GM19035 (cell line): ENCODE data around the gene RAD54L2.
A peak's percentile ranks its signal among the peaks of the same experiment; 100 is the strongest.
"Not testable (repeated sequence)": the region's sequence is repeated elsewhere in the genome, so short reads cannot be mapped to it uniquely, and the experiment has no call there.

Experiments
- ATAC-seq: cut with Tn5 transposase; IDR thresholded peaks from one replicate; pipeline ENCODE4 v1.9.1; 2021; ENCODE audit not compliant: unreplicated experiment

The RAD54L2 gene

DNA sequence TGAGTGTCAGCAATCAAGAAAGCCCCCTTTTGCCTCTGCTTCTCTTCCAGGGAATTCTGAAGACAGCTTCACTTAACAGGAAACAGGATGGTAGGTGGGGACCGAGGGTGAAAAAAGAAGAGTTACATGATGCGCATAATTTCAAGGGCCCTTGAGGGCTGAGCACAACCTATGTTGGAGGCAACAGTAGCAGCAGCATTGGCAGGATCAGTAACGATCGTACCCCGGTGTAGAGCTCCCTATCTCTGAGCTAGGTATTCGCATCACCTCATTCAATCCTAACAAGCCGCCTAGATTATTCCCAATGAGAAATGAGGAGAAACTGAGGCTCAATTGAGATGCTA is 432 bp upstream of the RAD54L2 start:
- ATAC-seq: peak; percentile 18

GRCh38 chr3:51539291-51539941 is 897 bp downstream of the RAD54L2 start:
- ATAC-seq: no peak

GRCh38 chr3:51542596-51542995 is 4.1 kb downstream of the RAD54L2 start:
- ATAC-seq: not testable (repeated sequence)

DNA sequence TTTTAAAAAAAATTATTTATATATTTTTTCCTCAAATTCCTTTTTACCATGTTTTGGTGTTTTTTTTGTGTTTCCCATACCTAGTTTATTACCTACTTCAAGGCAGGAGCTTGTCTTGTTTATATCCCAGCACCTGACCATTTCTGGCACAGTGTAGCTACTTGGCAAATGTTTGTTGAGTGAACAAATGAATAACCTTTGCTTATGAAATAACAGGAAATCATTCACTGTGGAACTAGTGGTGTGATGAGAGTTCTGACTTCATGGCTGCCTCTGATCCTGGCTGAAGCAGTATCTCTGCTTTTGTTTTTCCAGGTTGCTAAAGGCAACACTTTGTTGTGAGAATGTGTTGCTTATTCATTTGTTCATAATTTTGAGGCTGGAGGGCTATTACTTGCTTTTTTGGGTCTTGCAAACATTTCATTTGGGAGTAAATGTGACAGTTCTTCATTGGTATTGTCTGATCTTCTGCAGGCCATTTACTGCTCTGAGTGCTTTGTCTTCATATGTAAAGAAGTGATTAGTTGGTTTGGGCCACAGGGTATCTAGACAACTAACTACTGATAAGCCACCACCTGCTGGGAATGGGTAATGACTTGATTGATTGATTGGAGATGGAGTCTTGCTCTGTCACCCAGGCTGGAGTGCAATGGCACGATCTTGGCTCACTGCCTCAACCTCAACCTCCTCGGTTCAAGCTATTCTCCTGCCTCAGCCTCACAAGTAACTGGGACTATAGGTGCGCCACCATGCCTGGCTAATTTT is 5.7 kb downstream of the RAD54L2 start:
- ATAC-seq: no peak

DNA sequence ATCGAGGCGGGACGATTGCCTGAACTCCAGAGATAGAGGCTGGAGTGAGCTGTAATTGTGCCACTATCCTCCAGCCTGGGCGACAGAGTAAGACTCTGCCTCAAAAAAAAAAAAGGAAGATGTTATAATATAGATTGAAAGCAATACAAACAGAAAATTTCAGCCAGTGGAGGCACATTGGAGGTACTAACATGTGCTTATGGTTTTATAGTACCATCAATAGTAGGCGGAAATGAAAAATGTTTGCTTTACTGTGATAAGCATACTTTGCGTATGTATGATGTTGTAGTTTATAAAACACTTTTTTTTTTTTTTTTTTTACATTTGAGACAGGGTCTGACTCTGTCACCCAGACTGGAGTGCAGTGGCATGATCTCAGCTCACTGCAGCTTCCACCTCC is 8.8 kb downstream of the RAD54L2 start:
- ATAC-seq: no peak

DNA sequence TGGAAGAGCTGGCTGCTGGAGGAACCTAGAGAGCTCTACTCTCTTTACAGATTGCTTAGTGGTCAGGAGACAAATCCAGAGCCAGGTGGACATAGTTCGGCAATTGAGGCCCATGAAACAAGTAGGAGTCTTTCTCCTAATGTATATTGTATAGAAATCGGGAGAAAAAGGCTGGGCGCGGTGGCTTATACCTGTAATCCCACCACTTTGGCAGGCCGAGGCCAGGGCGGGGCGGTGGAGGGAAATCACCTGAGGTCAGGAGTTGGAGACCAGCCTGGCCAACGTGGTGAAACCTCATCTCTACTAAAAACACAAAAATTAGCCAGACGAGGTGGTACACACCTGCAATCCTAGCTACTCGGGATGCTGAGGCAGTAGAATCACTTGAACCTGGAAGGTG is 10.8 kb downstream of the RAD54L2 start:
- no peak for ATAC-seq

- no peak for ATAC-seq
Observed at GRCh38 chr3:51550080-51550819, 11.7 kb downstream of the RAD54L2 start.

DNA sequence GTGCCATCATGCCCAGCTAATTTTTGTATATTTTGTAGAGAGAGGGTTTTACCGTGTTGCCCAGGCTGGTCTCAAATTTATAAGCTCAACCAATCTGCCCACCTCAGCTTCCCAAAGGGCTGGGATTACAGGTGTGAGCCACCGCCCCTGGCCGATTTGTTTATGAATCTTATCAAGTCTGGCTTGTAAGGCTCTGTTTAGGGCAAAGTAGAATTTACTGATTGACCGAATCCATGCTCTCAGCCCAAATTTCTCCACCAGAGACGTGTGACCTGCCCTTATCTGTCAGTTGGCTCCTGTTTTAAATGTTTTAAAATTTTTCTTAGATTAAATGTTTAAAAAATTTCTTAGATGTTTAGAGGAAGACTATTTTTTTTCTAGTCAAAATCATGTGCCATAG is 19.5 kb downstream of the RAD54L2 start:
- ATAC-seq: no peak

DNA sequence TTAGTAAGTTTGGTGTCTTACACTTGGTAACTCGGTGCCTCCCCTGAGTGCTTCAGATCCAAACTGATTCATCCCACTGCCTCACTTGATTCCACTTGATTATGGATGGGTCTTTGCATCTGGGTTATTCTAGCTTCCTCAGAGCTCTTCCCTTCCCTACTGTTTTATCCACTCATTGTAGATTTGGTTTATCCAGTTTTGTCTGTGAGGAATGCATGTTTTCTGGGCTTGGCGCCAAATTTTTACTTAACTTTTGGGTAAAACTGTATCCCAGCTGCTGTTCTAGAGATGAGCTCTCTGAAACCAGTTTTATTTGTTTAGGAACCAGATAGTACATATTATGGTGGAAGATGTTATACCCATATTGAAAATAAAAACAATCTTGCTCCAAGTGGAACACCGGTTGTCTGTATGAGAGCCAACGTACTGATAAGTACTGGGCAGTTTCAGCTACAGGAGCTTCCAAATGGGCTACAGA is 20.9 kb downstream of the RAD54L2 start:
- ATAC-seq: no peak

- ATAC-seq: no peak
Observed at GRCh38 chr3:51559961-51560360, 21.4 kb downstream of the RAD54L2 start.

DNA sequence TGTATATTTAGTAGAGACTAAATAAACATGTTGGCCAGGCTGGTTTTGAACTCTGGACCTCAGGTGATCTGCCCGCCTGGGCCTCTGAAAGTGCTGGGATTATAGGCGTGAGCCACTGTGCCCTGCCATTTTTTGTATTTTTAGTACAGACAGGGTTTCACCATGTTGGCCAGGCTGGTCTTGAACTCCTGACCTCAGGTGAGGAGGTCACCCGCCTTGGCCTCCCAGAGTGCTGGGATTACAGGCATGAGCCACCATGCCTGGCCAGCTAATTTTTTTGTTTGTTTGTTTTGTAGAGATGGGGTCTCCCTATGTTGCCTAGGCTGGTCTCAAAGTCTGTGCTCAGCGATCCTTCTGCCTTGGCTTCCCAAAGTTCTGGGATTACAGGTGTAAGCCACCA is 23.9 kb downstream of the RAD54L2 start:
- not testable (repeated sequence) for ATAC-seq

GRCh38 chr3:51568036-51568435 is 29.5 kb downstream of the RAD54L2 start:
- ATAC-seq: no peak

GRCh38 chr3:51568996-51569395 is 30.5 kb downstream of the RAD54L2 start:
- no peak for ATAC-seq

DNA sequence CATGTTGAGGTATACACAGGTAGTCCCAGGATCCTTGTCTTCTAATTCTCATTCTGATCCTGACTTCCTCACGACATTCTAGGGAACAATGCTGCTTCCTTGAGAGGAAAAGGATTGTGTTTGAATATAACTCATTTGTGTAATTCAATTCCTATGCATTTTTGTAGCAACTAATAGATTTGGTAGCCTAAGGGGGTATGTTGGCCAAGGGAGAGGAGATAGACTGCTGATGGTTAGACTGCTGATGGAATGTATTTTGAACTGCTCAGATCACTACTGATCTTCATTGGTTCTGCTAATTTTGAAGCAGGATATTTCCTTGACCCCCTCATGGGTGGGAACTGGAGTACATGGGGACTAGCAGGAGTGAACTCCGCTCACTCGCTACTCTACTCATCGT is 39.7 kb downstream of the RAD54L2 start:
- no peak for ATAC-seq

GRCh38 chr3:51580418-51580817 is 41.9 kb downstream of the RAD54L2 start:
- ATAC-seq: no peak

- ATAC-seq: no peak
Observed at GRCh38 chr3:51581524-51581923, 43.0 kb downstream of the RAD54L2 start.

- ATAC-seq: no peak
Observed at GRCh38 chr3:51585197-51585596, 46.7 kb downstream of the RAD54L2 start.

- no peak for ATAC-seq
Observed at GRCh38 chr3:51585871-51586270, 47.4 kb downstream of the RAD54L2 start.
